WTC11 (cell line): ENCODE results near the gene KLHL35. TPM values are rescaled to one million over a fixed set of nuclear protein-coding genes. Genes with fewer than 3 reads are reported as not detected.

Experiments
- ATAC-seq: fragments of 200-7000 bp; cut with Tn5 transposase; 2 replicates; pipeline ENCODE4 v1.10.0; 2021; ENCODE audit warnings: mild to moderate bottlenecking, moderate library complexity
- CTCF ChIA-PET: fragments of 300-600 bp; sonication (Branson Sonifier 250); formaldehyde crosslinking; loops from one replicate; lab custom pipeline; 2021; ENCODE audit warnings: antibody characterized with exemption; lab: Charles Lee
- POLR2A ChIA-PET: fragments of 350-600 bp; sonication (Branson Sonifier 250); formaldehyde crosslinking; loops from one replicate; lab custom pipeline; 2021; ENCODE audit warnings: antibody characterized with exemption; lab: Charles Lee
- DNase-seq: peaks from one replicate; pipeline ENCODE4 v3.0.0; 2021; ENCODE audit warnings: low spot score
- H3K27ac Mint-ChIP-seq: 2 replicates; pipeline ENCODE4 v1.8.0; 2021; ENCODE audit warnings: mixed read lengths
- H3K27me3 Mint-ChIP-seq: 2 replicates; pipeline ENCODE4 v1.8.0; 2021; ENCODE audit warnings: low read depth, mild to moderate bottlenecking, moderate library complexity, mixed read lengths
- H3K36me3 Mint-ChIP-seq: 2 replicates; pipeline ENCODE4 v1.8.0; 2021; ENCODE audit warnings: mixed read lengths
- H3K4me1 Mint-ChIP-seq: 2 replicates; pipeline ENCODE4 v1.8.0; 2022; ENCODE audit warnings: mixed read lengths
- H3K4me3 Mint-ChIP-seq: 2 replicates; pipeline ENCODE4 v1.8.0; 2021; ENCODE audit warnings: mild to moderate bottlenecking, moderate library complexity, mixed read lengths
- H3K9me3 Mint-ChIP-seq: 2 replicates; pipeline ENCODE4 v1.8.0; 2021; ENCODE audit warnings: mixed read lengths
- ATF2 ChIP-seq: sonication (generic); formaldehyde crosslinking; IDR thresholded peaks from 2 replicates; pipeline ENCODE4 v1.8.1; 2022; ENCODE audit warnings: low read depth, missing genetic modification reagents, borderline replicate concordance
- CBFB ChIP-seq: sonication (generic); formaldehyde crosslinking; IDR thresholded peaks from 2 replicates; pipeline ENCODE4 v1.8.1; 2022; ENCODE audit warnings: mild to moderate bottlenecking, low read depth, missing genetic modification reagents
- CREB1 ChIP-seq: sonication (generic); formaldehyde crosslinking; IDR thresholded peaks from 2 replicates; pipeline ENCODE4 v1.8.0; 2023; ENCODE audit warnings: mild to moderate bottlenecking, missing genetic modification reagents
- CREM ChIP-seq: sonication (generic); formaldehyde crosslinking; IDR thresholded peaks from 2 replicates; pipeline ENCODE4 v1.8.1; 2022; ENCODE audit warnings: mild to moderate bottlenecking, missing genetic modification reagents, moderate library complexity
- GRHL2 ChIP-seq: fragments of 250-450 bp; sonication (Bioruptor Pico); IDR thresholded peaks from 2 replicates; pipeline ENCODE4 v1.8.0; 2022; ENCODE audit warnings: mild to moderate bottlenecking, moderate library complexity; ENCODE audit not compliant: insufficient replicate concordance, severe bottlenecking
- NFYB ChIP-seq: sonication (generic); formaldehyde crosslinking; conservative IDR thresholded peaks from 2 replicates; pipeline ENCODE4 v1.8.0; 2022; ENCODE audit warnings: low read depth, missing genetic modification reagents
- NR2C2 ChIP-seq: sonication (generic); formaldehyde crosslinking; IDR thresholded peaks from 2 replicates; pipeline ENCODE4 v1.8.0; 2022; ENCODE audit warnings: mild to moderate bottlenecking, missing genetic modification reagents
- PRRX2 ChIP-seq: fragments of 250-450 bp; sonication (Bioruptor Pico); IDR thresholded peaks from 2 replicates; pipeline ENCODE4 v1.8.0; 2021; ENCODE audit warnings: mild to moderate bottlenecking
- SMAD3 ChIP-seq: sonication (generic); formaldehyde crosslinking; IDR thresholded peaks from 2 replicates; pipeline ENCODE4 v1.8.0; 2022; ENCODE audit warnings: missing genetic modification reagents, mild to moderate bottlenecking, borderline replicate concordance
- SOX15 ChIP-seq: fragments of 250-450 bp; sonication (Bioruptor Pico); IDR thresholded peaks from 2 replicates; pipeline ENCODE4 v1.9.0; 2021; ENCODE audit warnings: mild to moderate bottlenecking
- ZNF232 ChIP-seq: sonication (generic); formaldehyde crosslinking; IDR thresholded peaks from 2 replicates; pipeline ENCODE4 v1.8.0; 2022; ENCODE audit warnings: mild to moderate bottlenecking, missing genetic modification reagents
- ZNF396 ChIP-seq: fragments of 250-450 bp; sonication (Bioruptor Pico); IDR thresholded peaks from 2 replicates; pipeline ENCODE4 v1.8.0; 2021; ENCODE audit warnings: mild to moderate bottlenecking, moderate library complexity, borderline replicate concordance
- ZNF423 ChIP-seq: fragments of 250-450 bp; sonication (Bioruptor Pico); IDR thresholded peaks from 2 replicates; pipeline ENCODE4 v2.1.2; 2022; ENCODE audit warnings: mild to moderate bottlenecking, moderate library complexity
- ZNF532 ChIP-seq: fragments of 250-450 bp; sonication (Bioruptor Pico); IDR thresholded peaks from 2 replicates; pipeline ENCODE4 v1.9.0; 2021; ENCODE audit warnings: mild to moderate bottlenecking, borderline replicate concordance
- total RNA-seq: library from RNA; stranded (reverse); gene quantifications from 3 replicates; pipeline ENCODE4 v1.2.3, GENCODE V29; 2021
- TF ChIP-seq, protein P1 (sequence below): sonication (generic); formaldehyde crosslinking; IDR thresholded peaks from 2 replicates; pipeline ENCODE4 v1.8.1; 2022; ENCODE audit warnings: low read depth, mild to moderate bottlenecking, moderate library complexity, missing genetic modification reagents, borderline replicate concordance
- TF ChIP-seq, protein P2 (sequence below): sonication (generic); formaldehyde crosslinking; IDR thresholded peaks from 2 replicates; pipeline ENCODE4 v1.8.0; 2022; ENCODE audit warnings: mild to moderate bottlenecking, missing genetic modification reagents
- TF ChIP-seq, protein P3 (sequence below): sonication (generic); formaldehyde crosslinking; IDR thresholded peaks from 2 replicates; pipeline ENCODE4 v1.8.1; 2023; ENCODE audit warnings: mild to moderate bottlenecking, missing genetic modification reagents, moderate library complexity
- TF ChIP-seq, protein P4 (sequence below): fragments of 250-450 bp; sonication (Bioruptor Pico); IDR thresholded peaks from 2 replicates; pipeline ENCODE4 v1.9.0; 2021; ENCODE audit warnings: moderate library complexity, mild to moderate bottlenecking, inconsistent platforms, borderline replicate concordance

Gene KLHL35
- total RNA-seq, 1 experiment from 2014 or later, result 0.22 TPM

DNA sequence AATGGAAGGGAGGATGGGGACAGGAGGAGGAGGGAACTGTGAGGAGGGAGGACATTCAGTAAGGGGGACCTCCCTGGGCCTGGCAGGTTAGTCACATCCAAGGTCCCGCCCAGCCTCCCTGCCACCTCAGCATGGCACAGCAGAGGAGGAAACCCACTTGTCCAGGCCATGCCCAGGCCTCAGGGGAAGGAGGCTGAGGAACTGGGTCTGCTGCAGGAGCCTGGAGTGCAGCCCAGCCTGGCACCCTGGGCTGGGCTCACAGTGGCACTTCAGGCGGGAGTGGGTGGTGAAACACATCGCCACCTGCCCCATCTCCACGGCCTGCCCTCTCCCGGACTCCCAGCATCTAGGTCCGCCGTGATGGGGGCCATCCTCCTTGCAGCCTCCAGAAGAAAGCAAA is 17.2 kb upstream of the KLHL35 start (continued):
- TF ChIP-seq ZNF532 (no peak), ATF2 (CRISPR knock-in tag) (no peak), NFYB (CRISPR knock-in tag) (no peak), CBFB (CRISPR knock-in tag) (no peak), SOX15 (no peak), CREB1 (CRISPR knock-in tag) (no peak), ZNF396 (CRISPR knock-in tag) (no peak), SMAD3 (CRISPR knock-in tag) (no peak), NR2C2 (no peak), PRRX2 (CRISPR knock-in tag) (no peak)
- TF ChIP-seq, protein P1, sequence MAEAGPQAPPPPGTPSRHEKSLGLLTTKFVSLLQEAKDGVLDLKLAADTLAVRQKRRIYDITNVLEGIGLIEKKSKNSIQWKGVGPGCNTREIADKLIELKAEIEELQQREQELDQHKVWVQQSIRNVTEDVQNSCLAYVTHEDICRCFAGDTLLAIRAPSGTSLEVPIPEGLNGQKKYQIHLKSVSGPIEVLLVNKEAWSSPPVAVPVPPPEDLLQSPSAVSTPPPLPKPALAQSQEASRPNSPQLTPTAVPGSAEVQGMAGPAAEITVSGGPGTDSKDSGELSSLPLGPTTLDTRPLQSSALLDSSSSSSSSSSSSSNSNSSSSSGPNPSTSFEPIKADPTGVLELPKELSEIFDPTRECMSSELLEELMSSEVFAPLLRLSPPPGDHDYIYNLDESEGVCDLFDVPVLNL (CRISPR knock-in tag), result no peak
- TF ChIP-seq, protein P2, sequence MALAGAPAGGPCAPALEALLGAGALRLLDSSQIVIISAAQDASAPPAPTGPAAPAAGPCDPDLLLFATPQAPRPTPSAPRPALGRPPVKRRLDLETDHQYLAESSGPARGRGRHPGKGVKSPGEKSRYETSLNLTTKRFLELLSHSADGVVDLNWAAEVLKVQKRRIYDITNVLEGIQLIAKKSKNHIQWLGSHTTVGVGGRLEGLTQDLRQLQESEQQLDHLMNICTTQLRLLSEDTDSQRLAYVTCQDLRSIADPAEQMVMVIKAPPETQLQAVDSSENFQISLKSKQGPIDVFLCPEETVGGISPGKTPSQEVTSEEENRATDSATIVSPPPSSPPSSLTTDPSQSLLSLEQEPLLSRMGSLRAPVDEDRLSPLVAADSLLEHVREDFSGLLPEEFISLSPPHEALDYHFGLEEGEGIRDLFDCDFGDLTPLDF (CRISPR knock-in tag), result no peak
- TF ChIP-seq, protein P3, sequence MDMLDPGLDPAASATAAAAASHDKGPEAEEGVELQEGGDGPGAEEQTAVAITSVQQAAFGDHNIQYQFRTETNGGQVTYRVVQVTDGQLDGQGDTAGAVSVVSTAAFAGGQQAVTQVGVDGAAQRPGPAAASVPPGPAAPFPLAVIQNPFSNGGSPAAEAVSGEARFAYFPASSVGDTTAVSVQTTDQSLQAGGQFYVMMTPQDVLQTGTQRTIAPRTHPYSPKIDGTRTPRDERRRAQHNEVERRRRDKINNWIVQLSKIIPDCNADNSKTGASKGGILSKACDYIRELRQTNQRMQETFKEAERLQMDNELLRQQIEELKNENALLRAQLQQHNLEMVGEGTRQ (CRISPR knock-in tag), result no peak

GRCh38 chr11:75449776-75450175 is 16.8 kb upstream of the KLHL35 start:
- Mint-ChIP-seq H3K4me1 (no peaks in the 10 kb centered on the region), H3K27ac (no peak overlapping the region), H3K27me3 (peaks cover 4% of the 10 kb centered on the region), H3K4me3 (no peak overlapping the region), H3K9me3 (no peaks in the 10 kb centered on the region), H3K36me3 (no peaks in the 10 kb centered on the region)
- ChIA-PET POLR2A (no interaction called here), CTCF (interaction anchor here (0.8 to 2.7 kb wide), 2 partner anchors 61 to 81 kb away, joined by 3 to 69 read pairs; no protein-coding TSS in a partner anchor)
- no peak for ATAC-seq
- TF ChIP-seq, protein P4, sequence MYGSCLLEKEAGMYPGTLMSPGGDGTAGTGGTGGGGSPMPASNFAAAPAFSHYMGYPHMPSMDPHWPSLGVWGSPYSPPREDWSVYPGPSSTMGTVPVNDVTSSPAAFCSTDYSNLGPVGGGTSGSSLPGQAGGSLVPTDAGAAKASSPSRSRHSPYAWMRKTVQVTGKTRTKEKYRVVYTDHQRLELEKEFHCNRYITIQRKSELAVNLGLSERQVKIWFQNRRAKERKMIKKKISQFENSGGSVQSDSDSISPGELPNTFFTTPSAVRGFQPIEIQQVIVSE (CRISPR knock-in tag), result no peak
- TF ChIP-seq CREM (CRISPR knock-in tag) (no peak), PRRX2 (CRISPR knock-in tag) (no peak), ZNF232 (CRISPR knock-in tag) (no peak), ZNF423 (CRISPR knock-in tag) (no peak), GRHL2 (CRISPR knock-in tag) (no peak)
- TF ChIP-seq, protein P2 (CRISPR knock-in tag), result no peak
- no peak for DNase-seq
